Gastroesophageal sphincter (tissue), 4 donors: ENCODE data around the gene USP25. TPM values are rescaled to one million over a fixed set of nuclear protein-coding genes. Genes with fewer than 3 reads are reported as not detected.

Experiments used
- ATAC-seq: fragments of 150-250 bp; one replicate; pipeline ENCODE4 v1.9.1; 2016; ENCODE audit warnings: mild to moderate bottlenecking, moderate library complexity
- H3K27ac ChIP-seq, 4 donors: fragments of 200-600 bp; sonication (generic) in 3 of 4; 1 replicate in 3 of 4; 2 replicates in 1 of 4; pipeline ENCODE4 v1.5.1; 2016 to 2019
- H3K27me3 ChIP-seq: fragments of 200-600 bp; sonication (generic); one replicate; pipeline ENCODE4 v1.5.1; 2019
- H3K36me3 ChIP-seq, 2 donors: fragments of 200-600 bp; sonication (generic); one replicate each; pipeline ENCODE4 v1.5.1; 2019; ENCODE audit warnings: control low read depth in 1 of 2
- H3K4me1 ChIP-seq, 3 donors: fragments of 200-600 bp; sonication (generic); 1 replicate in 2 of 3; 2 replicates in 1 of 3; pipeline ENCODE4 v1.5.1; 2016 to 2019; ENCODE audit warnings: control low read depth in 2 of 3
- H3K4me3 ChIP-seq, 2 donors: fragments of 200-600 bp; sonication (generic); one replicate each; pipeline ENCODE4 v1.5.1; 2019; ENCODE audit warnings: mild to moderate bottlenecking in 1 of 2, moderate library complexity in 1 of 2
- H3K9me3 ChIP-seq, 3 donors: fragments of 200-600 bp; sonication (generic); one replicate each; pipeline ENCODE4 v1.5.1; 2017 to 2019; ENCODE audit warnings: control low read depth in 2 of 3
- CTCF ChIP-seq, 4 experiments: fragments of 200-600 bp in 2 of 4; fragments of 450-650 bp in 2 of 4; sonication (generic) in 1 of 4; IDR thresholded peaks; one replicate each; pipeline ENCODE4 v1.5.1; 2017 to 2019; ENCODE audit warnings: antibody characterized with exemption in 4 of 4, mild to moderate bottlenecking in 2 of 4, moderate library complexity in 2 of 4
- EP300 ChIP-seq: sonication (generic); formaldehyde crosslinking; IDR thresholded peaks from one replicate; pipeline ENCODE4 v1.6.1; 2017; ENCODE audit warnings: antibody characterized with exemption, mild to moderate bottlenecking
- POLR2A ChIP-seq, 2 donors: fragments of 450-650 bp; IDR thresholded peaks; one replicate each; pipeline ENCODE4 v1.6.1; 2017; ENCODE audit warnings: antibody characterized with exemption in 2 of 2, mild to moderate bottlenecking in 2 of 2, moderate library complexity in 1 of 2
- POLR2AphosphoS5 ChIP-seq: sonication (generic); formaldehyde crosslinking; IDR thresholded peaks from one replicate; pipeline ENCODE4 v1.6.1; 2017; ENCODE audit warnings: antibody characterized with exemption
- WGBS, 2 donors: methylation state at CpG; one replicate each; pipeline ENCODE4 v1.1.5; 2018; ENCODE audit warnings: low coverage in 1 of 2; 5-methylcytosine and 5-hydroxymethylcytosine counted together
- total RNA-seq, 4 donors: library from RNA; depleted of rRNA; stranded (reverse); fragments of >200 nt; gene quantifications; one replicate each; pipeline ENCODE4 v1.1.0, GENCODE V29; 2016

The USP25 gene
- total RNA-seq, 4 donors from 2014 or later: 51.2 to 77.3 (median 59.5) TPM

DNA sequence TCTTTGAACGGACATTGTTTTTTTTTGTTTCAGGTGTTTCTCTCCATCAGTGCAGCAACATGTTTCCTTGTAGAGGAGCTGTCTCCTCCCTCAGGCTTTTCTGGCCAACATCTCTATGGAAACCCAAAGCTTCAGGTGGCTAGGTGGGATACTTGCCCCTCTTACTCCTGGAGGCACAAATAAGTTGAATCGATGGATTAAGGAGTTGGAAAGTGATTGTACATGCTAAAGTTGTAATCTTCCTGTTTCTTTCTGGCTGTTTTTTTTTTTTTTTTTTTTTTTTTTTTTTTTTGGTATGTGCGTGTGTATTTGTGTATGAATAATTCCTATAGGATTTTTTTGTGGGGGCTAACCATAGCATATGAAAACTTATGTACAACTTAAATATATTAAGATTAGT is 10.6 kb downstream of the USP25 start:
- no peaks in the 10 kb centered on the region for H3K9me3 ChIP-seq
- H3K4me1 ChIP-seq: peaks cover 5 to 87% (median 17%) of the 10 kb centered on the region in 3 donors
- no peak overlapping the region for H3K27ac ChIP-seq
- no peak for ATAC-seq
- peaks cover 0 to 4% of the 10 kb centered on the region in 2 donors for H3K36me3 ChIP-seq
- no peaks in the 10 kb centered on the region for H3K27me3 ChIP-seq
- TF ChIP-seq EP300: no peak
- TF ChIP-seq CTCF (IDR thresholded peaks at IDR 0.05): no peak
- TF ChIP-seq POLR2AphosphoS5: no peak
- TF ChIP-seq POLR2A (IDR thresholded peaks at IDR 0.05): no peak
- WGBS, 2 donors: 83 to 92% methylated on average over 3 of the region's 3 CpGs
- H3K4me3 ChIP-seq: no peak overlapping the region

- Histone ChIP-seq H3K36me3 (peaks cover 0 to 4% of the 10 kb centered on the region in 2 donors), H3K27ac (no peak overlapping the region), H3K27me3 (no peaks in the 10 kb centered on the region), H3K9me3 (no peaks in the 10 kb centered on the region), H3K4me3 (no peak overlapping the region), H3K4me1 (peaks cover 3 to 78% (median 17%) of the 10 kb centered on the region in 3 donors)
- WGBS, 2 donors: 22 to 25% methylated on average over 1 of the region's 1 CpG
- TF ChIP-seq EP300 (no peak), POLR2AphosphoS5 (no peak), POLR2A (IDR thresholded peaks at IDR 0.05) (no peak), CTCF (IDR thresholded peaks at IDR 0.05) (no peak)
- ATAC-seq: no peak
Measured at GRCh38 chr21:15741510-15741909, 11.7 kb downstream of the USP25 start.

GRCh38 chr21:15742052-15742670 is 12.4 kb downstream of the USP25 start:
- no peak for TF ChIP-seq CTCF (IDR thresholded peaks at IDR 0.05)
- ATAC-seq: no peak
- Histone ChIP-seq H3K27ac (no peak overlapping the region), H3K9me3 (no peaks in the 10 kb centered on the region), H3K4me1 (peaks cover 3 to 76% (median 17%) of the 10 kb centered on the region in 3 donors), H3K27me3 (no peaks in the 10 kb centered on the region), H3K4me3 (no peak overlapping the region), H3K36me3 (peaks cover 0 to 4% of the 10 kb centered on the region in 2 donors)
- 60 to 68% methylated on average over 2 to 4 of the region's 4 CpGs for WGBS, 2 donors

GRCh38 chr21:15742694-15743093 is 12.9 kb downstream of the USP25 start:
- no peaks in the 10 kb centered on the region for H3K27me3 ChIP-seq
- H3K4me3 ChIP-seq: no peak overlapping the region
- H3K36me3 ChIP-seq: peaks cover 0 to 4% of the 10 kb centered on the region in 2 donors
- ATAC-seq: no peak
- WGBS, 2 donors: 80 to 100% methylated on average over 1 of the region's 13 CpGs
- H3K27ac ChIP-seq: no peak overlapping the region
- TF ChIP-seq POLR2A (IDR thresholded peaks at IDR 0.05) (no peak), POLR2AphosphoS5 (no peak), CTCF (IDR thresholded peaks at IDR 0.05) (no peak), EP300 (no peak)
- peaks cover 3 to 82% (median 17%) of the 10 kb centered on the region in 3 donors for H3K4me1 ChIP-seq
- no peaks in the 10 kb centered on the region for H3K9me3 ChIP-seq

DNA sequence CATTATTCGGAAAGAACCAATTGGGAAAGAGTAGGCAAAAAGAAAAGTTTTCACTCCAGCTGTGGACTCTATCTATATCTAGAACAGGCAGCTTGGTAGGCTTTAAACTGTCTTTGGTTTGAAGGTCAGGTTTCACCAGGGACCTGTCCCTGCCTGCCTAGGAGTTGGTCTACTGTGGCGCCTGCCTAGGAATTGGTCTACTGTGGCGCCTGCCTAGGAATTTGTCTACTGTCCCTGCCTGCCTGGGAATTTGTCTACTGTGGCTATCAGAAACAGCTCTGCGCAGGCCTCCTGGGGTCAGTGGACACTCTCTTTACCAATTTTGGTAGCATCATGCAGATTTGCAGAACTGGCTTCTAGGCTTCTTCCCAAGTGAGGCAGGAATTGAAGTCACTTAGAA is 13.8 kb downstream of the USP25 start:
- Histone ChIP-seq H3K27me3 (no peaks in the 10 kb centered on the region), H3K4me1 (peaks cover 3 to 82% (median 17%) of the 10 kb centered on the region in 3 donors), H3K4me3 (no peak overlapping the region), H3K9me3 (no peaks in the 10 kb centered on the region), H3K36me3 (peaks cover 0 to 4% of the 10 kb centered on the region in 2 donors), H3K27ac (no peak overlapping the region)
- 97 to 100% methylated on average over 2 to 3 of the region's 4 CpGs for WGBS, 2 donors
- TF ChIP-seq POLR2A (IDR thresholded peaks at IDR 0.05) (no peak), POLR2AphosphoS5 (no peak), CTCF (IDR thresholded peaks at IDR 0.05) (no peak), EP300 (no peak)
- no peak for ATAC-seq
